H9 (cell line): ENCODE results near the gene SOX15. TPM values are rescaled to one million over a fixed set of nuclear protein-coding genes. Genes with fewer than 3 reads are reported as not detected.
A peak's percentile ranks its signal among the peaks of the same experiment; 100 is the strongest.

Experiments used
- DNase-seq: peaks from one replicate; pipeline ENCODE4 v3.0.0-alpha.2; 2017
- H2AFZ ChIP-seq: one replicate; pipeline ENCODE4 v1.6.1; 2013; ENCODE audit warnings: mild to moderate bottlenecking, low read length, control low read depth, moderate library complexity
- H2AK5ac ChIP-seq: 2 replicates; pipeline ENCODE4 v1.6.1; 2013; ENCODE audit warnings: low read length, control low read depth, mixed read lengths; ENCODE audit not compliant: insufficient read length
- H2BK120ac ChIP-seq: one replicate; pipeline ENCODE4 v1.6.1; 2013; ENCODE audit warnings: low read depth, mild to moderate bottlenecking, low read length, control low read depth, inconsistent platforms; ENCODE audit not compliant: poor library complexity, severe bottlenecking
- H2BK12ac ChIP-seq: 2 replicates; pipeline ENCODE4 v1.6.1; 2013; ENCODE audit warnings: low read length, control low read depth, mixed read lengths, low read depth; ENCODE audit not compliant: insufficient read length
- H2BK15ac ChIP-seq: 2 replicates; pipeline ENCODE4 v1.6.1; 2013; ENCODE audit warnings: low read depth, low read length, control low read depth
- H2BK20ac ChIP-seq: one replicate; pipeline ENCODE4 v1.6.1; 2013; ENCODE audit warnings: low read depth, mild to moderate bottlenecking, low read length, control low read depth, inconsistent platforms; ENCODE audit not compliant: poor library complexity, severe bottlenecking
- H2BK5ac ChIP-seq: 2 replicates; pipeline ENCODE4 v1.6.1; 2013; ENCODE audit warnings: low read length, control low read depth, mixed read lengths; ENCODE audit not compliant: insufficient read length
- H3K14ac ChIP-seq: 2 replicates; pipeline ENCODE4 v1.6.1; 2013; ENCODE audit warnings: low read length, control low read depth; ENCODE audit not compliant: insufficient read depth
- H3K18ac ChIP-seq: 2 replicates; pipeline ENCODE4 v1.6.1; 2013; ENCODE audit warnings: low read depth, mild to moderate bottlenecking, mixed read lengths, low read length, control low read depth; ENCODE audit not compliant: insufficient read length
- H3K23ac ChIP-seq: 2 replicates; pipeline ENCODE4 v1.6.1; 2013; ENCODE audit warnings: low read length, control low read depth, mixed read lengths, low read depth; ENCODE audit not compliant: insufficient read length
- H3K23me2 ChIP-seq: 2 replicates; pipeline ENCODE4 v1.6.1; 2013; ENCODE audit warnings: low read depth, mild to moderate bottlenecking, mixed read lengths, low read length, control low read depth; ENCODE audit not compliant: insufficient read length, poor library complexity, severe bottlenecking
- H3K27ac ChIP-seq: 2 replicates; pipeline ENCODE4 v1.5.1; 2013; ENCODE audit warnings: low read length, control low read depth, mixed read lengths, low read depth; ENCODE audit not compliant: insufficient read length
- H3K27me3 ChIP-seq: 2 replicates; pipeline ENCODE4 v1.6.1; 2013; ENCODE audit warnings: low read length, control low read depth, inconsistent platforms; ENCODE audit not compliant: insufficient read depth
- H3K4ac ChIP-seq: 2 replicates; pipeline ENCODE4 v1.6.1; 2013; ENCODE audit warnings: low read depth, mild to moderate bottlenecking, control low read depth, inconsistent platforms, low read length, moderate library complexity
- H3K4me1 ChIP-seq: 2 replicates; pipeline ENCODE4 v1.6.1; 2013; ENCODE audit warnings: low read length, control low read depth, inconsistent platforms; ENCODE audit not compliant: insufficient read depth
- H3K4me2 ChIP-seq: 2 replicates; pipeline ENCODE4 v1.6.1; 2013; ENCODE audit warnings: low read length, control low read depth, mixed read lengths; ENCODE audit not compliant: insufficient read length, insufficient read depth
- H3K56ac ChIP-seq: 2 replicates; pipeline ENCODE4 v1.6.1; 2013; ENCODE audit warnings: low read depth, mild to moderate bottlenecking, mixed read lengths, low read length, control low read depth; ENCODE audit not compliant: insufficient read length
- H3K79me1 ChIP-seq: 2 replicates; pipeline ENCODE4 v1.6.1; 2013; ENCODE audit warnings: low read depth, mild to moderate bottlenecking, moderate library complexity, low read length, control low read depth, inconsistent platforms; ENCODE audit not compliant: insufficient read depth, poor library complexity, severe bottlenecking
- H3K79me2 ChIP-seq: 2 replicates; pipeline ENCODE4 v1.6.1; 2013; ENCODE audit warnings: low read length, control low read depth, inconsistent platforms; ENCODE audit not compliant: insufficient read depth
- H3K9ac ChIP-seq: 2 replicates; pipeline ENCODE4 v1.6.1; 2013; ENCODE audit warnings: low read length, control low read depth, mixed read lengths; ENCODE audit not compliant: insufficient read length; ENCODE audit errors: extremely low read depth
- H3K9me3 ChIP-seq: one replicate; pipeline ENCODE4 v1.6.1; 2013; ENCODE audit warnings: low read depth, low read length, inconsistent platforms; ENCODE audit not compliant: control insufficient read depth
- H3T11ph ChIP-seq: one replicate; pipeline ENCODE4 v1.6.1; 2013; ENCODE audit warnings: mild to moderate bottlenecking, low read length, control low read depth, inconsistent platforms
- H4K20me1 ChIP-seq: one replicate; pipeline ENCODE4 v1.6.1; 2013; ENCODE audit not compliant: control insufficient read depth, insufficient read length, insufficient read depth
- H4K5ac ChIP-seq: 2 replicates; pipeline ENCODE4 v1.6.1; 2013; ENCODE audit warnings: low read depth, mild to moderate bottlenecking, mixed read lengths, low read length, control low read depth; ENCODE audit not compliant: insufficient read length
- H4K8ac ChIP-seq: replicated peaks from 2 replicates; pipeline ENCODE4 v1.6.1; 2013; ENCODE audit warnings: low read length, control low read depth, mixed read lengths, low read depth; ENCODE audit not compliant: insufficient read length
- H4K91ac ChIP-seq: 2 replicates; pipeline ENCODE4 v1.6.1; 2013; ENCODE audit warnings: low read depth, mild to moderate bottlenecking, moderate library complexity, mixed read lengths, low read length, control low read depth; ENCODE audit not compliant: insufficient read length
- H3K27ac Mint-ChIP-seq, 3 experiments: 2 replicates in 2 of 3; 3 replicates in 1 of 3; pipeline ENCODE4 v1.8.0; 2020 to 2021; ENCODE audit warnings: mixed read lengths in 3 of 3, mild to moderate bottlenecking in 1 of 3, moderate library complexity in 1 of 3
- H3K27me3 Mint-ChIP-seq: 2 replicates; pipeline ENCODE4 v1.8.0; 2021; ENCODE audit warnings: low read depth, mild to moderate bottlenecking, moderate library complexity, mixed read lengths
- H3K36me3 Mint-ChIP-seq, 3 experiments: 2 replicates in 2 of 3; 3 replicates in 1 of 3; pipeline ENCODE4 v1.8.0; 2020 to 2021; ENCODE audit warnings: low read depth in 3 of 3, mixed read lengths in 3 of 3; ENCODE audit not compliant: insufficient read depth in 1 of 3
- H3K4me1 Mint-ChIP-seq, 2 experiments: 2 replicates each; pipeline ENCODE4 v1.8.0; 2020; ENCODE audit warnings: mixed read lengths in 2 of 2
- H3K4me3 Mint-ChIP-seq, 2 experiments: 2 replicates in 1 of 2; 3 replicates in 1 of 2; pipeline ENCODE4 v1.8.0; 2020 to 2021; ENCODE audit warnings: mild to moderate bottlenecking in 2 of 2, mixed read lengths in 2 of 2, moderate library complexity in 1 of 2
- H3K9me3 Mint-ChIP-seq, 2 experiments: 2 replicates in 1 of 2; 3 replicates in 1 of 2; pipeline ENCODE4 v1.8.0; 2020; ENCODE audit warnings: mild to moderate bottlenecking in 2 of 2, mixed read lengths in 2 of 2, moderate library complexity in 1 of 2
- CTCF ChIP-seq: fragments of 200-600 bp; sonication (generic); conservative IDR thresholded peaks from 3 replicates; pipeline ENCODE4 v1.8.0; 2021; ENCODE audit warnings: antibody characterized with exemption, mild to moderate bottlenecking
- WGBS: extraction: QIAGEN DNeasy Blood & Tissue Kit; methylation state at CpG from one replicate; pipeline ENCODE4 v1.1.7; 2013; ENCODE audit warnings: missing lambda C conversion rate, low lambda C conversion rate, mixed read lengths; ENCODE audit not compliant: insufficient read length; ENCODE audit errors: extremely low coverage; 5-methylcytosine and 5-hydroxymethylcytosine counted together
- total RNA-seq: library from RNA; stranded (reverse); gene quantifications from 2 replicates; pipeline ENCODE4 v1.2.1, GENCODE V29; 2021

SOX15 gene
- total RNA-seq, 1 experiment from 2014 or later = 7.7 TPM

GRCh38 chr17:7592422-7593021 lies 2.6 kb upstream of the SOX15 start:
- Histone ChIP-seq H3K23me2 (peaks cover 10% of the 10 kb centered on the region), H2BK120ac (no peak overlapping the region), H2BK12ac (no peak overlapping the region), H3K79me1 (no peaks in the 10 kb centered on the region), H3K9me3 (no peaks in the 10 kb centered on the region), H2BK5ac (no peak overlapping the region), H3K4ac (no peak overlapping the region), H3K14ac (no peak overlapping the region), H4K5ac (no peak overlapping the region), H4K8ac (no peak overlapping the region), H2BK20ac (no peak overlapping the region), H3T11ph (no peak overlapping the region), H3K27me3 (no peaks in the 10 kb centered on the region), H2AK5ac (no peak overlapping the region), H2BK15ac (no peak overlapping the region), H3K27ac (no peak overlapping the region), H3K79me2 (no peaks in the 10 kb centered on the region), H4K20me1 (no peaks in the 10 kb centered on the region), H3K23ac (no peak overlapping the region), H3K4me1 (no peaks in the 10 kb centered on the region; the same call in 1 of the 2 replicates), H3K4me2 (no peak overlapping the region), H4K91ac (no peak overlapping the region), H3K56ac (no peak overlapping the region), H3K9ac (no peak overlapping the region), H2AFZ (no peak overlapping the region), H3K18ac (no peak overlapping the region)
- peak overlapping the region in 2 of 3 experiments; percentile 57 to 98; a peak in 4 of 7 replicates for H3K27ac Mint-ChIP-seq
- no peak for TF ChIP-seq CTCF
- no peaks in the 10 kb centered on the region for H3K27me3 Mint-ChIP-seq
- H3K9me3 Mint-ChIP-seq = no peaks in the 10 kb centered on the region
- H3K4me3 Mint-ChIP-seq = no peak overlapping the region
- H3K36me3 Mint-ChIP-seq = peaks cover 38 to 69% (median 66%) of the 10 kb centered on the region in 3 experiments
- no peak for DNase-seq
- no CpG with 5 or more reads among the region's 23 CpGs for WGBS
- peaks cover 21 to 40% of the 10 kb centered on the region in 2 experiments for H3K4me1 Mint-ChIP-seq
